K562 (cell line): ENCODE measurements around the gene CGA. TPM values are rescaled to one million over a fixed set of nuclear protein-coding genes. Genes with fewer than 3 reads are reported as not detected.

Experiments used
- ATAC-seq: fragments of 200-7000 bp; cut with Tn5 transposase; 3 replicates; pipeline ENCODE4 v1.9.1; 2020; ENCODE audit warnings: moderate library complexity
- BruUV-seq: library from RNA; stranded (reverse); fragments of 400-500 nt; replicated peaks from 2 replicates; lab custom pipeline; 2021; lab: Mats Ljungman, UMichigan
- CTCF ChIA-PET: fragments of 300-600 bp; formaldehyde crosslinking; extraction: SDS; loops from one replicate; lab custom pipeline; 2021; ENCODE audit warnings: low intra/inter-chr PET ratio; lab: Yijun Ruan, JAX
- POLR2A ChIA-PET: fragments of 300-600, 350-650 bp; sonication (Branson Sonifier 250); formaldehyde crosslinking; extraction: SDS; loops from one replicate; lab custom pipeline; 2021; ENCODE audit warnings: antibody characterized with exemption, inconsistent platforms; lab: Yijun Ruan, JAX
- DNase-seq, 4 experiments: peaks; one replicate each; pipeline versions ENCODE4 v3.0.0 to v3.0.0-alpha.2; 2011 to 2018; ENCODE audit warnings: low spot score in 3 of 4, mixed read lengths in 3 of 4; ENCODE audit errors: extremely low read depth in 1 of 4
- FAIRE-seq: peaks from 2 replicates; lab custom pipeline; 2011; peaks lifted over from hg19 to GRCh38; lab: Jason Lieb, UNC
- H2AFZ ChIP-seq: 2 replicates; pipeline ENCODE4 v1.6.0; 2011; ENCODE audit warnings: low read depth, low read length, control low read depth, inconsistent platforms
- H3K27ac ChIP-seq: fragments of 200-600 bp; 3 replicates; pipeline ENCODE4 v1.8.0; 2011; ENCODE audit warnings: low read depth, mild to moderate bottlenecking, control low read depth, inconsistent platforms, low read length, moderate library complexity, mixed read lengths; ENCODE audit errors: extremely low read depth
- H3K27me3 ChIP-seq, 2 experiments: fragments of 300-600 bp in 1 of 2; 2 replicates in 1 of 2; 3 replicates in 1 of 2; pipeline versions ENCODE4 v1.6.0 to v1.8.0; 2011; ENCODE audit warnings: inconsistent platforms in 2 of 2, low read length in 2 of 2, mild to moderate bottlenecking in 1 of 2, mixed read lengths in 1 of 2, moderate library complexity in 1 of 2; ENCODE audit not compliant: control insufficient read depth in 2 of 2, insufficient read depth in 2 of 2
- H3K36me3 ChIP-seq: fragments of 300-600 bp; 3 replicates; pipeline ENCODE4 v1.8.0; 2011; ENCODE audit warnings: mild to moderate bottlenecking, low read length, inconsistent platforms; ENCODE audit not compliant: control insufficient read depth, insufficient read depth
- H3K4me1 ChIP-seq, 2 experiments: fragments of 200-600 bp in 1 of 2; replicated peaks in 1 of 2; 2 replicates in 1 of 2; 3 replicates in 1 of 2; pipeline versions ENCODE4 v1.5.1 to v1.8.0; 2011; ENCODE audit warnings: inconsistent platforms in 2 of 2, low read length in 2 of 2, mild to moderate bottlenecking in 1 of 2, mixed read lengths in 1 of 2, moderate library complexity in 1 of 2; ENCODE audit not compliant: control insufficient read depth in 2 of 2, insufficient read depth in 2 of 2
- H3K4me2 ChIP-seq: 2 replicates; pipeline ENCODE4 v1.6.1; 2011; ENCODE audit warnings: low read length, control low read depth, inconsistent platforms, mixed read lengths; ENCODE audit not compliant: insufficient read depth
- H3K4me3 ChIP-seq: fragments of 200-600 bp; sonication (generic), shearing (Covaris generic); 2 replicates; pipeline ENCODE4 v1.5.1; 2016; ENCODE audit warnings: control low read depth, inconsistent platforms
- H3K79me2 ChIP-seq: fragments of 200-600 bp; 3 replicates; pipeline ENCODE4 v1.8.0; 2011; ENCODE audit warnings: low read length, inconsistent platforms; ENCODE audit not compliant: control insufficient read depth, insufficient read depth
- H3K9ac ChIP-seq, 2 experiments: 2 replicates each; pipeline versions ENCODE4 v1.6.0 to v1.6.1; 2011; ENCODE audit warnings: low read depth in 2 of 2, low read length in 2 of 2, control low read depth in 1 of 2, inconsistent platforms in 1 of 2, mild to moderate bottlenecking in 1 of 2, mixed read lengths in 1 of 2; ENCODE audit not compliant: insufficient read depth in 1 of 2
- H3K9me1 ChIP-seq: one replicate; pipeline ENCODE4 v1.6.0; 2011; ENCODE audit warnings: inconsistent platforms, mild to moderate bottlenecking, low read length, moderate library complexity; ENCODE audit not compliant: control insufficient read depth, insufficient read depth
- H3K9me3 ChIP-seq: replicated peaks from 2 replicates; pipeline ENCODE4 v1.5.1; 2011; ENCODE audit warnings: low read depth, low read length, inconsistent platforms; ENCODE audit not compliant: control insufficient read depth, insufficient read depth
- H4K20me1 ChIP-seq: replicated peaks from 2 replicates; pipeline ENCODE4 v1.6.1; 2011; ENCODE audit warnings: low read length, inconsistent platforms, mixed read lengths; ENCODE audit not compliant: control insufficient read depth, insufficient read depth
- CAMTA2 ChIP-seq: fragments of 250-450 bp; sonication (Bioruptor Pico); conservative IDR thresholded peaks from 2 replicates; pipeline ENCODE4 v1.5.1; 2022
- CBFA2T2 ChIP-seq: fragments of 450-650 bp; conservative IDR thresholded peaks from 2 replicates; pipeline ENCODE4 v1.6.1; 2017; ENCODE audit warnings: mild to moderate bottlenecking
- NFYB ChIP-seq: IDR thresholded peaks from 2 replicates; pipeline ENCODE4 v1.6.1; 2011; ENCODE audit warnings: mild to moderate bottlenecking, moderate library complexity; ENCODE audit not compliant: insufficient read length; ENCODE audit errors: extremely low read depth
- SUPT5H ChIP-seq: fragments of 450-650 bp; IDR thresholded peaks from 2 replicates; pipeline ENCODE4 v1.6.1; 2016
- USF1 ChIP-seq: sonication (generic); formaldehyde crosslinking; IDR thresholded peaks from 2 replicates; pipeline ENCODE4 v1.9.0; 2022; ENCODE audit warnings: mild to moderate bottlenecking, missing genetic modification reagents
- ZBTB43 ChIP-seq: sonication (generic); formaldehyde crosslinking; IDR thresholded peaks from 2 replicates; pipeline ENCODE4 v1.8.0; 2023; ENCODE audit warnings: mild to moderate bottlenecking, missing genetic modification reagents
- ZFP1 ChIP-seq: fragments of 450-650 bp; formaldehyde crosslinking; IDR thresholded peaks from 2 replicates; pipeline ENCODE4 v1.4.0; 2020; ENCODE audit warnings: mild to moderate bottlenecking, mixed read lengths
- ZNF133 ChIP-seq: fragments of 250-450 bp; sonication (Bioruptor Pico); IDR thresholded peaks from 2 replicates; pipeline ENCODE4 v1.4.0; 2020; ENCODE audit warnings: mild to moderate bottlenecking
- ZNF354B ChIP-seq: fragments of 250-450 bp; sonication (Bioruptor Pico); IDR thresholded peaks from 2 replicates; pipeline ENCODE4 v1.4.0; 2020
- ZNF444 ChIP-seq: fragments of 250-450 bp; sonication (Bioruptor Pico); IDR thresholded peaks from 2 replicates; pipeline ENCODE4 v1.4.0; 2020; ENCODE audit warnings: mild to moderate bottlenecking, moderate library complexity
- WGBS: fragments of 100-300 bp; shearing (Covaris generic); methylation state at CpG from one replicate; pipeline ENCODE4 v1.1.6; 2016; ENCODE audit warnings: low coverage, mixed read lengths; ENCODE audit not compliant: insufficient coverage; ENCODE audit errors: missing lambda C conversion rate; 5-methylcytosine and 5-hydroxymethylcytosine counted together
- in situ Hi-C: fragments of 300-500 bp; cut with MboI; formaldehyde crosslinking; loops from 4 replicates; pipeline ENCODE4 v1.15.0; 2018; ENCODE audit warnings: inconsistent platforms, mixed read lengths
- intact Hi-C: fragments of 100-400 bp; cut with micrococcal nuclease; formaldehyde crosslinking; loops from 2 replicates; pipeline ENCODE4 v1.14.2; 2022
- polyA plus RNA-seq, 8 experiments: library from polyadenylated mRNA; depleted of rRNA in 4 of 8; stranded (reverse) in 5 of 8; unstranded in 3 of 8; fragments of >200 nt; fragmentation: Nextera tagmentation in 2 of 8; fragmentation: Illumina TruSeq in 1 of 8; extraction: Ambion mirVana in 2 of 8; extraction: Trizol in 1 of 8; gene quantifications; 2 replicates each; pipeline versions ENCODE4 v1.2.1 to v1.2.3, GENCODE V29; 2011 to 2014; ENCODE audit warnings: inconsistent platforms in 1 of 8, missing spikeins in 1 of 8
- total RNA-seq, 7 experiments: library from RNA; depleted of rRNA in 6 of 7; stranded (reverse); fragments of >200 nt in 6 of 7; fragmentation: Illumina TruSeq in 2 of 7; extraction: Trizol in 2 of 7; gene quantifications; 2 replicates each; pipeline versions ENCODE4 v1.2.1 to v1.2.3, GENCODE V29; 2011 to 2021; ENCODE audit warnings: low replicate concordance in 1 of 7
- TF ChIP-seq, protein P1 (sequence below): fragments of 250-450 bp; sonication (Bioruptor Pico); IDR thresholded peaks from 2 replicates; pipeline ENCODE4 v1.5.0; 2020; ENCODE audit warnings: mild to moderate bottlenecking, borderline replicate concordance
- TF ChIP-seq, protein P2 (sequence below): sonication (generic); formaldehyde crosslinking; IDR thresholded peaks from 2 replicates; pipeline ENCODE4 v1.8.0; 2022; ENCODE audit warnings: mild to moderate bottlenecking, missing genetic modification reagents
- TF ChIP-seq, protein P3 (sequence below): fragments of 200-800 bp; sonication (Bioruptor generic); IDR thresholded peaks from 2 replicates; pipeline ENCODE4 v1.6.1; 2017; ENCODE audit warnings: missing genetic modification characterization, missing compliant biosample characterization

Gene CGA
- total and polyA plus RNA-seq, 9 of the 15 experiments (the other 6 are each of a cell fraction or from before 2014, with no cell fraction given), result 0.13 to 0.24 TPM; not detected in 7

- intact Hi-C loops, result no loop called here
- no peaks in the 10 kb centered on the region for H3K4me1 ChIP-seq
- 8% methylated on average over 1 of the region's 1 CpG for WGBS
- H3K27me3 ChIP-seq, result no peaks in the 10 kb centered on the region
- no peaks in the 10 kb centered on the region for H3K36me3 ChIP-seq
- no peak overlapping the region for H3K4me2 ChIP-seq
- no peak overlapping the region for H3K4me3 ChIP-seq
- no peak overlapping the region for H2AFZ ChIP-seq
- in situ Hi-C loops, result no loop called here
- no peak for FAIRE-seq
- H3K9me1 ChIP-seq, result no peaks in the 10 kb centered on the region
- H3K9ac ChIP-seq, result no peak overlapping the region
- no peaks in the 10 kb centered on the region for H3K9me3 ChIP-seq
- ChIA-PET POLR2A (no interaction called here), CTCF (no interaction called here)
- no peak overlapping the region for H3K27ac ChIP-seq
- no TSS peak for BruUV-seq
- H4K20me1 ChIP-seq, result no peaks in the 10 kb centered on the region
- H3K79me2 ChIP-seq, result no peaks in the 10 kb centered on the region
- ATAC-seq, result no peak
- no peak for DNase-seq
- TF ChIP-seq ZFP1, result no peak
- no peak for TF ChIP-seq USF1 (CRISPR knock-in tag)
- TF ChIP-seq CAMTA2 (CRISPR knock-in tag), result no peak
- no peak for TF ChIP-seq ZBTB43 (CRISPR knock-in tag)
- no peak for TF ChIP-seq SUPT5H
- no peak for TF ChIP-seq CBFA2T2
- TF ChIP-seq, protein P1, sequence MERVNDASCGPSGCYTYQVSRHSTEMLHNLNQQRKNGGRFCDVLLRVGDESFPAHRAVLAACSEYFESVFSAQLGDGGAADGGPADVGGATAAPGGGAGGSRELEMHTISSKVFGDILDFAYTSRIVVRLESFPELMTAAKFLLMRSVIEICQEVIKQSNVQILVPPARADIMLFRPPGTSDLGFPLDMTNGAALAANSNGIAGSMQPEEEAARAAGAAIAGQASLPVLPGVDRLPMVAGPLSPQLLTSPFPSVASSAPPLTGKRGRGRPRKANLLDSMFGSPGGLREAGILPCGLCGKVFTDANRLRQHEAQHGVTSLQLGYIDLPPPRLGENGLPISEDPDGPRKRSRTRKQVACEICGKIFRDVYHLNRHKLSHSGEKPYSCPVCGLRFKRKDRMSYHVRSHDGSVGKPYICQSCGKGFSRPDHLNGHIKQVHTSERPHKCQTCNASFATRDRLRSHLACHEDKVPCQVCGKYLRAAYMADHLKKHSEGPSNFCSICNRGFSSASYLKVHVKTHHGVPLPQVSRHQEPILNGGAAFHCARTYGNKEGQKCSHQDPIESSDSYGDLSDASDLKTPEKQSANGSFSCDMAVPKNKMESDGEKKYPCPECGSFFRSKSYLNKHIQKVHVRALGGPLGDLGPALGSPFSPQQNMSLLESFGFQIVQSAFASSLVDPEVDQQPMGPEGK, result no peak
- no peak for TF ChIP-seq ZNF444 (CRISPR knock-in tag)
- TF ChIP-seq, protein P2, sequence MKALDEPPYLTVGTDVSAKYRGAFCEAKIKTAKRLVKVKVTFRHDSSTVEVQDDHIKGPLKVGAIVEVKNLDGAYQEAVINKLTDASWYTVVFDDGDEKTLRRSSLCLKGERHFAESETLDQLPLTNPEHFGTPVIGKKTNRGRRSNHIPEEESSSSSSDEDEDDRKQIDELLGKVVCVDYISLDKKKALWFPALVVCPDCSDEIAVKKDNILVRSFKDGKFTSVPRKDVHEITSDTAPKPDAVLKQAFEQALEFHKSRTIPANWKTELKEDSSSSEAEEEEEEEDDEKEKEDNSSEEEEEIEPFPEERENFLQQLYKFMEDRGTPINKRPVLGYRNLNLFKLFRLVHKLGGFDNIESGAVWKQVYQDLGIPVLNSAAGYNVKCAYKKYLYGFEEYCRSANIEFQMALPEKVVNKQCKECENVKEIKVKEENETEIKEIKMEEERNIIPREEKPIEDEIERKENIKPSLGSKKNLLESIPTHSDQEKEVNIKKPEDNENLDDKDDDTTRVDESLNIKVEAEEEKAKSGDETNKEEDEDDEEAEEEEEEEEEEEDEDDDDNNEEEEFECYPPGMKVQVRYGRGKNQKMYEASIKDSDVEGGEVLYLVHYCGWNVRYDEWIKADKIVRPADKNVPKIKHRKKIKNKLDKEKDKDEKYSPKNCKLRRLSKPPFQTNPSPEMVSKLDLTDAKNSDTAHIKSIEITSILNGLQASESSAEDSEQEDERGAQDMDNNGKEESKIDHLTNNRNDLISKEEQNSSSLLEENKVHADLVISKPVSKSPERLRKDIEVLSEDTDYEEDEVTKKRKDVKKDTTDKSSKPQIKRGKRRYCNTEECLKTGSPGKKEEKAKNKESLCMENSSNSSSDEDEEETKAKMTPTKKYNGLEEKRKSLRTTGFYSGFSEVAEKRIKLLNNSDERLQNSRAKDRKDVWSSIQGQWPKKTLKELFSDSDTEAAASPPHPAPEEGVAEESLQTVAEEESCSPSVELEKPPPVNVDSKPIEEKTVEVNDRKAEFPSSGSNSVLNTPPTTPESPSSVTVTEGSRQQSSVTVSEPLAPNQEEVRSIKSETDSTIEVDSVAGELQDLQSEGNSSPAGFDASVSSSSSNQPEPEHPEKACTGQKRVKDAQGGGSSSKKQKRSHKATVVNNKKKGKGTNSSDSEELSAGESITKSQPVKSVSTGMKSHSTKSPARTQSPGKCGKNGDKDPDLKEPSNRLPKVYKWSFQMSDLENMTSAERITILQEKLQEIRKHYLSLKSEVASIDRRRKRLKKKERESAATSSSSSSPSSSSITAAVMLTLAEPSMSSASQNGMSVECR (CRISPR knock-in tag), result no peak
- TF ChIP-seq, protein P3, sequence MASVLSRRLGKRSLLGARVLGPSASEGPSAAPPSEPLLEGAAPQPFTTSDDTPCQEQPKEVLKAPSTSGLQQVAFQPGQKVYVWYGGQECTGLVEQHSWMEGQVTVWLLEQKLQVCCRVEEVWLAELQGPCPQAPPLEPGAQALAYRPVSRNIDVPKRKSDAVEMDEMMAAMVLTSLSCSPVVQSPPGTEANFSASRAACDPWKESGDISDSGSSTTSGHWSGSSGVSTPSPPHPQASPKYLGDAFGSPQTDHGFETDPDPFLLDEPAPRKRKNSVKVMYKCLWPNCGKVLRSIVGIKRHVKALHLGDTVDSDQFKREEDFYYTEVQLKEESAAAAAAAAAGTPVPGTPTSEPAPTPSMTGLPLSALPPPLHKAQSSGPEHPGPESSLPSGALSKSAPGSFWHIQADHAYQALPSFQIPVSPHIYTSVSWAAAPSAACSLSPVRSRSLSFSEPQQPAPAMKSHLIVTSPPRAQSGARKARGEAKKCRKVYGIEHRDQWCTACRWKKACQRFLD (CRISPR knock-in tag), result no peak
- TF ChIP-seq ZNF354B (CRISPR knock-in tag), result no peak
- no peak for TF ChIP-seq NFYB
- no peak for TF ChIP-seq ZNF133
These were observed 45.1 kb downstream of the CGA start for GRCh38 chr6:87049779-87050178.
